Right lobe of liver (tissue), 4 donors: Measurements from ENCODE around the gene NIT1.

Source experiments
- POLR2A ChIP-seq: fragments of 450-650 bp; IDR thresholded peaks from one replicate; pipeline ENCODE4 v1.6.1; 2017; ENCODE audit warnings: antibody characterized with exemption, mild to moderate bottlenecking
- TF ChIP-seq, protein P1 (sequence below), 4 donors: fragments of 200-600 bp in 3 of 4; fragments of 450-650 bp in 1 of 4; IDR thresholded peaks; one replicate each; pipeline versions ENCODE4 v1.5.1 to v1.8.0; 2016 to 2022; ENCODE audit warnings: antibody characterized with exemption in 4 of 4, mild to moderate bottlenecking in 2 of 4
- donor health status: DM: no; HTN: no; CAD: no.
- donor health status: DM: no; HTN: no; CAD: no.
- donor health status: DM: no; HTN: yes; CAD: no.

DNA sequence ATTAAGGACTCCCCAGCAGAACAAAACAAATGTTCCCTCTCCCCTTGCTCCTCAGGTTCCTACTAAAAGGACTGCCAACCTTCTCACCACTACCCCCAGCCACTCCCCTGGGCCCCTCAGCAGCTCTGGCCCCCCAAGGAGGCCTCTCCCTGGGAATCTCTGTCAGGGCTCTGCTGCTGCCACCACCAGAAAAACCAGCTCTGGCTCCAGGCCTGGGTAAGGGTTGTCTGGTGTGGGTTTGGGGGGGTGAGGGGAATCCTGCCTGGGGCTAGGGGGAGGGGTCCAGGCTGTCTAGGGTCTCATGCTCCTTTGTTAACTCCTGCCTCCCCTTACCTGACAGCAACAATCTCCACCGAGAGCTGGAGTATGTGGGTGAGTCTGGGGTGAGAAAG, 33.3 kb upstream of the NIT1 start:
- TF ChIP-seq, protein P1, sequence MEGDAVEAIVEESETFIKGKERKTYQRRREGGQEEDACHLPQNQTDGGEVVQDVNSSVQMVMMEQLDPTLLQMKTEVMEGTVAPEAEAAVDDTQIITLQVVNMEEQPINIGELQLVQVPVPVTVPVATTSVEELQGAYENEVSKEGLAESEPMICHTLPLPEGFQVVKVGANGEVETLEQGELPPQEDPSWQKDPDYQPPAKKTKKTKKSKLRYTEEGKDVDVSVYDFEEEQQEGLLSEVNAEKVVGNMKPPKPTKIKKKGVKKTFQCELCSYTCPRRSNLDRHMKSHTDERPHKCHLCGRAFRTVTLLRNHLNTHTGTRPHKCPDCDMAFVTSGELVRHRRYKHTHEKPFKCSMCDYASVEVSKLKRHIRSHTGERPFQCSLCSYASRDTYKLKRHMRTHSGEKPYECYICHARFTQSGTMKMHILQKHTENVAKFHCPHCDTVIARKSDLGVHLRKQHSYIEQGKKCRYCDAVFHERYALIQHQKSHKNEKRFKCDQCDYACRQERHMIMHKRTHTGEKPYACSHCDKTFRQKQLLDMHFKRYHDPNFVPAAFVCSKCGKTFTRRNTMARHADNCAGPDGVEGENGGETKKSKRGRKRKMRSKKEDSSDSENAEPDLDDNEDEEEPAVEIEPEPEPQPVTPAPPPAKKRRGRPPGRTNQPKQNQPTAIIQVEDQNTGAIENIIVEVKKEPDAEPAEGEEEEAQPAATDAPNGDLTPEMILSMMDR (IDR thresholded peaks at IDR 0.05) = no peak
- no peak for TF ChIP-seq POLR2A
